NT2/D1 (cell line): ENCODE measurements around the gene PHTF2.

ENCODE experiments used
- DNase-seq: peaks from one replicate; pipeline ENCODE4 v3.0.0-alpha.2; 2011; ENCODE audit warnings: low read depth, low spot score
- H3K27me3 ChIP-seq: 2 replicates; pipeline ENCODE4 v1.6.0; 2011; ENCODE audit warnings: mild to moderate bottlenecking; ENCODE audit not compliant: insufficient read length, insufficient read depth
- H3K36me3 ChIP-seq: 2 replicates; pipeline ENCODE4 v1.6.1; 2011; ENCODE audit warnings: mild to moderate bottlenecking, low read length, mixed read lengths; ENCODE audit not compliant: insufficient read depth, insufficient read length
- H3K4me1 ChIP-seq: 2 replicates; pipeline ENCODE4 v1.5.1; 2011; ENCODE audit not compliant: insufficient read depth, insufficient read length
- H3K4me3 ChIP-seq: 2 replicates; pipeline ENCODE4 v1.5.1; 2011; ENCODE audit warnings: low read depth; ENCODE audit not compliant: insufficient read length
- H3K9ac ChIP-seq: 2 replicates; pipeline ENCODE4 v1.6.0; 2011; ENCODE audit warnings: low read depth; ENCODE audit not compliant: insufficient read length
- H3K9me3 ChIP-seq: 2 replicates; pipeline ENCODE4 v1.5.1; 2011; ENCODE audit warnings: mild to moderate bottlenecking, low read length; ENCODE audit not compliant: insufficient read depth
- SUZ12 ChIP-seq: IDR thresholded peaks from 2 replicates; pipeline ENCODE4 v1.6.1; 2011; ENCODE audit not compliant: insufficient read length, insufficient read depth; ENCODE audit errors: extremely low read depth
- YY1 ChIP-seq: IDR thresholded peaks from 2 replicates; pipeline ENCODE4 v1.6.1; 2011; ENCODE audit not compliant: insufficient read length, insufficient read depth
- ZNF274 ChIP-seq: IDR thresholded peaks from 2 replicates; pipeline ENCODE4 v1.6.1; 2011; ENCODE audit warnings: mild to moderate bottlenecking, low read depth, low read length

PHTF2 gene

GRCh38 chr7:77933394-77933793 is 134.8 kb downstream of the PHTF2 start:
- no peak overlapping the region for H3K4me3 ChIP-seq
- no peaks in the 10 kb centered on the region for H3K36me3 ChIP-seq
- DNase-seq = no peak
- no peaks in the 10 kb centered on the region for H3K4me1 ChIP-seq
- H3K9me3 ChIP-seq = no peaks in the 10 kb centered on the region
- TF ChIP-seq YY1 = no peak
- TF ChIP-seq SUZ12 = no peak
- no peak for TF ChIP-seq ZNF274
- H3K9ac ChIP-seq = no peak overlapping the region
- no peaks in the 10 kb centered on the region for H3K27me3 ChIP-seq

DNA sequence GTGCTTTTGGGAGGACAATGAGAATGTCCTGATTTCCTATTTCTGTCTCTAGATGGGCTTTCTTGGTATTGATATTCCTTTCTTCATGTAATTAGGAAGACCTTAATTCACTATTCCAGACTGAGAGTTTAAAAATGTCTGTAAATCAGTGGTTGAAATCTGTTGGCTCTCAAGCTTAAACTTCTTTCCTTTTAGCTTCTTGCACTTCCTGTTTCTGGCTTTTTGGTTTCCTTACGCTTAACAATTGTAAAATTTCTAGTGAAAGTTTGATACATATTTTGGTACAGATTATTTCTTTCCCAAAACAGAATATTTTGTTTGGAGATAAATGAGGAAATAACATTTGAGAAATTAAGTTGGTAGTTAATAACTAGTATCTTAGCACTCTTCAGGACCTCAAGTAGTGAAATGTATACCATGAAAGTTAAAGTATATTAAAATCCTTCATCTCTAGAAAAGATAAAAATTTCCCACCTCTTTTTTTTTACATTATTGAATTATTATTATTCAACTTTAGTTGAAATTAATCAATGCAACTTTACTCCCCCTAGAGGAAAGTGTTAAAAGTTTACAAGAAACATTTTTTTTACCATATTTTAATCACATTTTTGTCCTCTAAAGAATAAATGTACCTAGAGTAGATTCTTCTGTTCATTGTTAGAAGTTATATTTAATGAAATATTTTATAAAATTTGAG is 137.2 kb downstream of the PHTF2 start:
- H3K27me3 ChIP-seq = no peaks in the 10 kb centered on the region
- no peaks in the 10 kb centered on the region for H3K36me3 ChIP-seq
- no peak overlapping the region for H3K9ac ChIP-seq
- TF ChIP-seq YY1 = no peak
- TF ChIP-seq ZNF274 = no peak
- TF ChIP-seq SUZ12 = no peak
- H3K9me3 ChIP-seq = no peaks in the 10 kb centered on the region
- no peak overlapping the region for H3K4me3 ChIP-seq
- H3K4me1 ChIP-seq = no peaks in the 10 kb centered on the region
- DNase-seq = no peak

DNA sequence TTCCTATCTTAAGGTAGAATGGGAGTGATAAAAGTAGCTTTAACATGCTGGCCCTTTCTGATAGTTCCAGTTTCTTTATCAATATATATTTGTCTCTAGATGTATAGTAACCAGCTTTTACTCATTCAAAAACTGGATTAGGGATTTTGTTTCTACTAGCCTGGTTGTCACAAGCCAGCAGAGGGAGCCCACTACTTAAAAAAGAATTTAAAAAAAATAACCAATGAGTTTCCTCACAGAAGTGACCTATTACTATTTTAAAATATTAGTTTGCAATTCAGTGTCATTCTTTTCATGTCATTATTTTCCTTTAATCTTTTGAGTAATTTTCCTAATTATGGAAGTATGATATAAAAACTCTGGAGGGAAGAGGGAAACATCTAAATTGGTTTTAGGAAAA is 142.1 kb downstream of the PHTF2 start:
- no peaks in the 10 kb centered on the region for H3K36me3 ChIP-seq
- TF ChIP-seq YY1 (no peak), SUZ12 (no peak), ZNF274 (no peak)
- H3K9me3 ChIP-seq = no peaks in the 10 kb centered on the region
- H3K9ac ChIP-seq = no peak overlapping the region
- no peak for DNase-seq
- peaks cover 2% of the 10 kb centered on the region for H3K4me1 ChIP-seq
- no peaks in the 10 kb centered on the region for H3K27me3 ChIP-seq
- H3K4me3 ChIP-seq = no peak overlapping the region

DNA sequence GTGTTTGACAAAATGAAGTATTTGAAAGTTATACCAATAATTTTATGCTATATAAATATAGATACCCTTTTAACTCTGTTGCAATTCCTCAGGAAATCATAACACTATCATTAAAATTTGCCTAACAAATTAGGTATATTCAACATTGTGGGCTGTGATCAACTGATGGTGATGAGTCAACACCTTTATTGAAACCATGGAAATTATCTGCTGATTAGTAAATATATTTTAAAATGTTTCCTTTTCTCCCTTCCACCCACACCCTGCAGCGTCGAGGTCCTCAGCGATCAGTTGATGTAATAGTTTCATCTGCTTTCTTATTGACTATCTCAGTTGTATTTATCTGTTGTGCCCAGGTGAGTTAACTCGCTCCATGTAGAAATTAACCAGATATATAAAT is 143.9 kb downstream of the PHTF2 start:
- H3K4me3 ChIP-seq = no peak overlapping the region
- H3K9me3 ChIP-seq = no peaks in the 10 kb centered on the region
- TF ChIP-seq YY1 (no peak), ZNF274 (no peak), SUZ12 (no peak)
- no peak overlapping the region for H3K9ac ChIP-seq
- H3K27me3 ChIP-seq = no peaks in the 10 kb centered on the region
- DNase-seq = no peak
- H3K36me3 ChIP-seq = no peaks in the 10 kb centered on the region
- H3K4me1 ChIP-seq = peaks cover 2% of the 10 kb centered on the region

DNA sequence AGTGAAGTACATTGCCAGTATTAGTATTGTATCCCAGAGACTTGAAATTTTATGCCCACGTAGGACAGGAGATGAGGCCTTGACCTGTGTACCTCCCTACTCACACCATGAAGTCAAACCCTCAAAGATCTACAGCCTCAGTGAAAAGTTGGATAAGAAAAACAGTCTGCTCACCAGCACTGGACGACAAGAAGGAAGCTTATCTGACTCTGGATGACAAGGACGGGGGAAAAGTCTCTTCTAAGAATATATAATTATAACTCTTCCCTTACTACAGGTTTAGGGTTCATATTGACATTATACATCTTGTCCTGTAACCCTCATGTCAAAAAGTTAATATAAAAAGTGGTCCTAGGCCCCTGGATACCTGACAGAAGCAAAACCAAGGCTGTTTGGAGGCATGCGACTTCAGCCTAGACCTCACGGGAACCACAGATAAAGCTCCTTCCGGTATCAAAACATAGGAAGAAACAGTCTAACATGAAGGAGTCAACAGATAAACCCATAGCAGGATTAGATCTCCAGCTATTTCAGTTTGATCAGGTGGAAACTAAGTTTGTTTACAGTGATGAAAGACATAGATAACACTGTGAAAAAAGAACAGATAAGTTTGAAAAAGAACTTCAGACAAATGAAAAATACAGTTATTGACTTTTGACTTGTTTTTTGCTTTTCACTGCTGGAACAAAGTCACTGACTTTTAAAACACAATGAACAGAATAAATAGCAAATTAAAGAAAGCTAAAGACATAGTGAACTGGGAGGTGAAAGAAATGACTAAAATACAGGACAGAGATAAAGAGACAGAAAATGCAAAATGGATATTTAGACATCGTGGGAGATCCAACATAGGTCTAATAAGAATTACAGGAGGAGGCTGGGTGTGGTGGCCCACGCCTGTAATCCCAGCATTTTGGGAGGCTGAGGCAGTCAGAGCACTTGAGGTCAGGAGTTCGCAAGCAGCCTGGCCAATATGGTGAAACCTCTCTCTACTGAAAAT is 145.9 kb downstream of the PHTF2 start:
- no peak for TF ChIP-seq YY1
- TF ChIP-seq SUZ12 = no peak
- no peak for TF ChIP-seq ZNF274

GRCh38 chr7:77950548-77950947 is 152.0 kb downstream of the PHTF2 start:
- Histone ChIP-seq H3K4me1 (no peaks in the 10 kb centered on the region), H3K4me3 (no peak overlapping the region), H3K9ac (no peak overlapping the region), H3K36me3 (no peaks in the 10 kb centered on the region), H3K9me3 (no peaks in the 10 kb centered on the region), H3K27me3 (no peaks in the 10 kb centered on the region)
- no peak for DNase-seq
- no peak for TF ChIP-seq YY1
- no peak for TF ChIP-seq ZNF274
- TF ChIP-seq SUZ12 = no peak

More for the DNA sequence above, 145.9 kb downstream of the PHTF2 start:
- DNase-seq = no peak
- Histone ChIP-seq H3K9ac (no peak overlapping the region), H3K9me3 (no peaks in the 10 kb centered on the region), H3K4me3 (no peak overlapping the region), H3K36me3 (no peaks in the 10 kb centered on the region), H3K27me3 (no peaks in the 10 kb centered on the region), H3K4me1 (peaks cover 2% of the 10 kb centered on the region)
